ENCODE data around the gene RHBDF1. TPM values are rescaled to one million over a fixed set of nuclear protein-coding genes. Genes with fewer than 3 reads are reported as not detected.

RHBDF1 gene
- total RNA-seq, 1 donor from 2014 or later: 27.4 TPM

Other genes with a start within 250 kb of the RHBDF1 start
- 0.72 TPM for gene POLR3K, start 19.0 kb downstream of the RHBDF1 start, total RNA-seq (ENCODE audit: insufficient read depth, low replicate concordance)
- 11.1 TPM for gene SNRNP25, start 18.8 kb downstream of the RHBDF1 start, total RNA-seq (ENCODE audit: insufficient read depth, low replicate concordance)
- 93.4 TPM for gene MPG, start 5.6 kb upstream of the RHBDF1 start, total RNA-seq (ENCODE audit: insufficient read depth, low replicate concordance)
- gene NPRL3, start 66.0 kb upstream of the RHBDF1 start, total RNA-seq (ENCODE audit: insufficient read depth, low replicate concordance): 10.1 TPM
- not detected for gene HBZ, start 80.0 kb upstream of the RHBDF1 start, total RNA-seq (ENCODE audit: insufficient read depth, low replicate concordance)
- gene HBM, start 93.3 kb upstream of the RHBDF1 start, total RNA-seq (ENCODE audit: insufficient read depth, low replicate concordance): 257 TPM
- gene HBA2, start 100.2 kb upstream of the RHBDF1 start, total RNA-seq (ENCODE audit: insufficient read depth, low replicate concordance): 7,657 TPM
- gene HBA1, start 104.0 kb upstream of the RHBDF1 start, total RNA-seq (ENCODE audit: insufficient read depth, low replicate concordance): 3,215 TPM
- gene HBQ1, start 107.8 kb upstream of the RHBDF1 start, total RNA-seq (ENCODE audit: insufficient read depth, low replicate concordance): not detected
- 50.3 TPM for gene LUC7L, start 156.8 kb upstream of the RHBDF1 start, total RNA-seq (ENCODE audit: insufficient read depth, low replicate concordance)
- gene FAM234A, start 162.2 kb upstream of the RHBDF1 start, total RNA-seq (ENCODE audit: insufficient read depth, low replicate concordance): 50.8 TPM
- gene RGS11, start 203.3 kb upstream of the RHBDF1 start, total RNA-seq (ENCODE audit: insufficient read depth, low replicate concordance): 6.0 TPM
- gene ARHGDIG, start 208.0 kb upstream of the RHBDF1 start, total RNA-seq (ENCODE audit: insufficient read depth, low replicate concordance): 18.3 TPM
- gene PDIA2, start 210.5 kb upstream of the RHBDF1 start, total RNA-seq (ENCODE audit: insufficient read depth, low replicate concordance): 9.9 TPM